OCI-LY3 (cell line): ENCODE data around the gene ANK3.

ENCODE experiments used
- CTCF ChIP-seq: fragments of 200-600, 300-600 bp; sonication (generic); IDR thresholded peaks from 2 replicates; pipeline ENCODE4 v1.5.1; 2014; ENCODE audit warnings: antibody characterized with exemption, low read length, low read depth
- EZH2phosphoT487 ChIP-seq: fragments of 200-600 bp; shearing (Covaris generic); IDR thresholded peaks from 2 replicates; pipeline ENCODE4 v1.6.1; 2018; ENCODE audit warnings: antibody characterized with exemption, mixed run types, low read depth

- TF ChIP-seq CTCF (no peak), EZH2phosphoT487 (no peak)
These were observed 398.0 kb downstream of the ANK3 start for GRCh38 chr10:59991661-59992060.
